WTC11 (cell line): Measurements from ENCODE around the gene CNDP1. TPM values are rescaled to one million over a fixed set of nuclear protein-coding genes. Genes with fewer than 3 reads are reported as not detected.

ENCODE experiments used
- ATAC-seq: fragments of 200-7000 bp; cut with Tn5 transposase; 2 replicates; pipeline ENCODE4 v1.10.0; 2021; ENCODE audit warnings: mild to moderate bottlenecking, moderate library complexity
- CTCF ChIA-PET: fragments of 300-600 bp; sonication (Branson Sonifier 250); formaldehyde crosslinking; loops from one replicate; lab custom pipeline; 2021; ENCODE audit warnings: antibody characterized with exemption; lab: Charles Lee
- POLR2A ChIA-PET: fragments of 350-600 bp; sonication (Branson Sonifier 250); formaldehyde crosslinking; loops from one replicate; lab custom pipeline; 2021; ENCODE audit warnings: antibody characterized with exemption; lab: Charles Lee
- DNase-seq: peaks from one replicate; pipeline ENCODE4 v3.0.0; 2021; ENCODE audit warnings: low spot score
- H3K27ac Mint-ChIP-seq: 2 replicates; pipeline ENCODE4 v1.8.0; 2021; ENCODE audit warnings: mixed read lengths
- H3K27me3 Mint-ChIP-seq: 2 replicates; pipeline ENCODE4 v1.8.0; 2021; ENCODE audit warnings: low read depth, mild to moderate bottlenecking, moderate library complexity, mixed read lengths
- H3K36me3 Mint-ChIP-seq: 2 replicates; pipeline ENCODE4 v1.8.0; 2021; ENCODE audit warnings: mixed read lengths
- H3K4me1 Mint-ChIP-seq: 2 replicates; pipeline ENCODE4 v1.8.0; 2022; ENCODE audit warnings: mixed read lengths
- H3K4me3 Mint-ChIP-seq: 2 replicates; pipeline ENCODE4 v1.8.0; 2021; ENCODE audit warnings: mild to moderate bottlenecking, moderate library complexity, mixed read lengths
- H3K9me3 Mint-ChIP-seq: 2 replicates; pipeline ENCODE4 v1.8.0; 2021; ENCODE audit warnings: mixed read lengths
- ATF6 ChIP-seq: sonication (generic); formaldehyde crosslinking; IDR thresholded peaks from 2 replicates; pipeline ENCODE4 v1.8.1; 2023; ENCODE audit warnings: mild to moderate bottlenecking, missing genetic modification reagents
- ETV6 ChIP-seq: sonication (generic); formaldehyde crosslinking; IDR thresholded peaks from 2 replicates; pipeline ENCODE4 v1.8.1; 2022; ENCODE audit warnings: mild to moderate bottlenecking, missing genetic modification reagents
- FOXJ3 ChIP-seq: sonication (generic); formaldehyde crosslinking; IDR thresholded peaks from 2 replicates; pipeline ENCODE4 v1.9.0; 2021; ENCODE audit warnings: missing genetic modification reagents, mild to moderate bottlenecking, borderline replicate concordance
- GABPB1 ChIP-seq: sonication (generic); formaldehyde crosslinking; IDR thresholded peaks from 2 replicates; pipeline ENCODE4 v1.8.1; 2023; ENCODE audit warnings: mild to moderate bottlenecking, missing genetic modification reagents
- GRHL2 ChIP-seq: fragments of 250-450 bp; sonication (Bioruptor Pico); IDR thresholded peaks from 2 replicates; pipeline ENCODE4 v1.8.0; 2022; ENCODE audit warnings: mild to moderate bottlenecking, moderate library complexity; ENCODE audit not compliant: insufficient replicate concordance, severe bottlenecking
- IRF2 ChIP-seq: sonication (generic); formaldehyde crosslinking; IDR thresholded peaks from 2 replicates; pipeline ENCODE4 v1.8.0; 2022; ENCODE audit warnings: low read depth, missing genetic modification reagents, borderline replicate concordance
- NR3C1 ChIP-seq: sonication (generic); formaldehyde crosslinking; conservative IDR thresholded peaks from 2 replicates; pipeline ENCODE4 v1.8.1; 2023; ENCODE audit warnings: low read depth, mild to moderate bottlenecking, missing genetic modification reagents
- PREB ChIP-seq: sonication (generic); formaldehyde crosslinking; IDR thresholded peaks from 2 replicates; pipeline ENCODE4 v1.8.1; 2022; ENCODE audit warnings: mild to moderate bottlenecking, missing genetic modification reagents, moderate library complexity, borderline replicate concordance
- SMAD3 ChIP-seq: sonication (generic); formaldehyde crosslinking; IDR thresholded peaks from 2 replicates; pipeline ENCODE4 v1.8.0; 2022; ENCODE audit warnings: missing genetic modification reagents, mild to moderate bottlenecking, borderline replicate concordance
- TCF7 ChIP-seq: sonication (generic); formaldehyde crosslinking; IDR thresholded peaks from 2 replicates; pipeline ENCODE4 v1.8.0; 2022; ENCODE audit warnings: mild to moderate bottlenecking, low read depth, missing genetic modification reagents, moderate library complexity
- ZBTB43 ChIP-seq: sonication (generic); formaldehyde crosslinking; IDR thresholded peaks from 2 replicates; pipeline ENCODE4 v1.8.1; 2023; ENCODE audit warnings: mild to moderate bottlenecking, missing genetic modification reagents
- ZNF532 ChIP-seq: fragments of 250-450 bp; sonication (Bioruptor Pico); IDR thresholded peaks from 2 replicates; pipeline ENCODE4 v1.9.0; 2021; ENCODE audit warnings: mild to moderate bottlenecking, borderline replicate concordance
- ZSCAN18 ChIP-seq: fragments of 250-450 bp; sonication (Bioruptor Pico); IDR thresholded peaks from 2 replicates; pipeline ENCODE4 v2.1.2; 2022; ENCODE audit warnings: mild to moderate bottlenecking, moderate library complexity
- total RNA-seq: library from RNA; stranded (reverse); gene quantifications from 3 replicates; pipeline ENCODE4 v1.2.3, GENCODE V29; 2021

The CNDP1 gene
- total RNA-seq, 1 experiment from 2014 or later = 0.28 TPM

- TF ChIP-seq ZNF532 (CRISPR knock-in tag) (no peak), ZSCAN18 (no peak), TCF7 (CRISPR knock-in tag) (no peak), GRHL2 (CRISPR knock-in tag) (no peak), GABPB1 (no peak), PREB (CRISPR knock-in tag) (no peak), ETV6 (CRISPR knock-in tag) (no peak), IRF2 (CRISPR knock-in tag) (no peak), FOXJ3 (CRISPR knock-in tag) (no peak), SMAD3 (no peak), ATF6 (CRISPR knock-in tag) (no peak)
These were observed 40.6 kb downstream of the CNDP1 start (continued) for GRCh38 chr18:74574916-74575315.

- no peak for DNase-seq
- Mint-ChIP-seq H3K27ac (no peak overlapping the region), H3K27me3 (peaks cover 4% of the 10 kb centered on the region), H3K4me3 (no peak overlapping the region)
- no peak for ATAC-seq
- no peak for TF ChIP-seq ZBTB43 (CRISPR knock-in tag)
- TF ChIP-seq FOXJ3 (CRISPR knock-in tag) = no peak
- TF ChIP-seq NR3C1 (CRISPR knock-in tag) = no peak
- TF ChIP-seq, all 79 proteins: peak for 0
- H3K36me3 Mint-ChIP-seq = no peaks in the 10 kb centered on the region
- ChIA-PET CTCF (interaction anchor here (0.9 kb wide), 1 partner anchor 25 kb away, joined by 4 read pairs; no protein-coding TSS in a partner anchor), POLR2A (interaction anchor here (0.7 kb wide), 1 partner anchor 633 kb away, joined by 3 read pairs; the partner anchor contains the start of gene TSHZ1)
- peaks cover 26% of the 10 kb centered on the region for H3K4me1 Mint-ChIP-seq
- H3K9me3 Mint-ChIP-seq = peaks cover 3% of the 10 kb centered on the region; the same call in 1 of the 2 replicates
These were observed 42.7 kb downstream of the CNDP1 start for GRCh38 chr18:74577019-74577418.
